Peyer's patch (tissue), 4 donors: ENCODE data around the gene ENG.

Source experiments
- POLR2A ChIP-seq, 2 donors: fragments of 450-650 bp; IDR thresholded peaks; one replicate each; pipeline ENCODE4 v1.5.1; 2017; ENCODE audit warnings: antibody characterized with exemption in 2 of 2, mild to moderate bottlenecking in 2 of 2, moderate library complexity in 2 of 2
- TF ChIP-seq, protein P1 (sequence below), 6 experiments: fragments of 450-650 bp in 4 of 6; fragments of 200-600 bp in 2 of 6; sonication (generic) in 1 of 6; IDR thresholded peaks; one replicate each; pipeline ENCODE4 v1.5.1; 2017 to 2019; ENCODE audit warnings: antibody characterized with exemption in 6 of 6, mild to moderate bottlenecking in 3 of 6, moderate library complexity in 1 of 6

DNA sequence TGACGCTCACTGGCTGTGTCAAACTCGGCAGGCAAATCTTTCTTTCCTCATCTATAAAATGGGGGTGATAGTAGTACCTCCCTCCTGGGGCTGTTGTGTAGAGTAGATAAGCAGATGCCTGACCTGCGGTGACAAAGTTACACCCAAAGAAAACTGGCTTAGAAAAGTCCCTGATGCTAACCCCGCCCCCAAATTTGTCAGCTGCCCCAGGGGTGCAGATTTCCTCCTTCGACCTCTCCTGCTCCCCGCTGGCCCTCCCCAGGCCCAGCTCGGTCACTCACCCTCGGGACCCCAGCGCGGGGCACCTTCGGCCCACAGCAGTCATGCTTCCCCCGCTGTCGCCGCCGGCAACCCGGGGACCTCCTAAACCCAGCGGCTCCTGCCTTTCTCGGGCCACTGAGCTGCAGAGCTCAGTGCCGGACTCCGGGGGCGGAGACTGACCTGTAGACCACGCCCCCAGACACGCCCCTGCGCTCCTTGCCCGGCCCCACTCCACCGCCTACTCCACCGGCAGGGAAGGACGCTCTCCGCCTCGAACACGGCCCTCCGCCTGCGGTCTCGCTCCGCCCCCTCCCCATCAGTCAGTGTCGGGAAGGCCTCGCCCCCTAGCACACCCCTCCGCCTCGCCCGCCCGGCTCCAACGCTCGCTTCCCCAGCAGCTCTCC lies 83.4 kb downstream of the ENG start:
- TF ChIP-seq, protein P1, sequence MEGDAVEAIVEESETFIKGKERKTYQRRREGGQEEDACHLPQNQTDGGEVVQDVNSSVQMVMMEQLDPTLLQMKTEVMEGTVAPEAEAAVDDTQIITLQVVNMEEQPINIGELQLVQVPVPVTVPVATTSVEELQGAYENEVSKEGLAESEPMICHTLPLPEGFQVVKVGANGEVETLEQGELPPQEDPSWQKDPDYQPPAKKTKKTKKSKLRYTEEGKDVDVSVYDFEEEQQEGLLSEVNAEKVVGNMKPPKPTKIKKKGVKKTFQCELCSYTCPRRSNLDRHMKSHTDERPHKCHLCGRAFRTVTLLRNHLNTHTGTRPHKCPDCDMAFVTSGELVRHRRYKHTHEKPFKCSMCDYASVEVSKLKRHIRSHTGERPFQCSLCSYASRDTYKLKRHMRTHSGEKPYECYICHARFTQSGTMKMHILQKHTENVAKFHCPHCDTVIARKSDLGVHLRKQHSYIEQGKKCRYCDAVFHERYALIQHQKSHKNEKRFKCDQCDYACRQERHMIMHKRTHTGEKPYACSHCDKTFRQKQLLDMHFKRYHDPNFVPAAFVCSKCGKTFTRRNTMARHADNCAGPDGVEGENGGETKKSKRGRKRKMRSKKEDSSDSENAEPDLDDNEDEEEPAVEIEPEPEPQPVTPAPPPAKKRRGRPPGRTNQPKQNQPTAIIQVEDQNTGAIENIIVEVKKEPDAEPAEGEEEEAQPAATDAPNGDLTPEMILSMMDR (IDR thresholded peaks at IDR 0.05), result no peak
- peak in 1 of 2 donors; percentile 15 for TF ChIP-seq POLR2A (IDR thresholded peaks at IDR 0.05)
